Measurements from ENCODE around the gene SSBP1.
"Not testable (repeated sequence)": the region's sequence is repeated elsewhere in the genome, so short reads cannot be mapped to it uniquely, and the experiment has no call there.

Gene SSBP1

GRCh38 chr7:141770083-141770583 lies 32.0 kb downstream of the SSBP1 start:
- not testable (repeated sequence) for DNase-seq (ENCODE audit: low read depth in 2 of 2)

DNA sequence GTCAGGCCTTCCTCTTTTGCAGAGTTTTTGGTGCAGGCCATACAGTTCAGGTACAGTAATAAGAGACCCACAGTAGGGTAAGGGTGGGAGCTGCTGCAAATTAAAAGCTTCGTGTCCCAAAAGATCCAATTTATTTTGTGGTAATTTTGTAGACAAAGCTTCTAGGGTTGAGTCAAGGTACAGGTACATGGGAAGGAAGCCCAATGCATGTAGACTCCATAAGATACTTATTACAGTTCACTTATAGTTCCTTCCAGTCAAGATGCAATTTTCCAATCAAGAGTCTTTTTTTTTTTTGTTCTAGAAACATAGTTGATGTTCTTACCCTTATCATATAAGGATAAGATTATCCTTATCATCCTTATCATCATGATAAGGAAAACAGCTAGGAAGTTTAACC lies 38.2 kb downstream of the SSBP1 start, which contains the start of gene TAS2R4:
TAS2R4 (plus strand) TSS at position 301 of the 400 bp plus-strand sequence. CDS start 1,815 bp downstream, outside the sequence.
- DNase-seq (ENCODE audit: low read depth in 2 of 2) = no peak

DNA sequence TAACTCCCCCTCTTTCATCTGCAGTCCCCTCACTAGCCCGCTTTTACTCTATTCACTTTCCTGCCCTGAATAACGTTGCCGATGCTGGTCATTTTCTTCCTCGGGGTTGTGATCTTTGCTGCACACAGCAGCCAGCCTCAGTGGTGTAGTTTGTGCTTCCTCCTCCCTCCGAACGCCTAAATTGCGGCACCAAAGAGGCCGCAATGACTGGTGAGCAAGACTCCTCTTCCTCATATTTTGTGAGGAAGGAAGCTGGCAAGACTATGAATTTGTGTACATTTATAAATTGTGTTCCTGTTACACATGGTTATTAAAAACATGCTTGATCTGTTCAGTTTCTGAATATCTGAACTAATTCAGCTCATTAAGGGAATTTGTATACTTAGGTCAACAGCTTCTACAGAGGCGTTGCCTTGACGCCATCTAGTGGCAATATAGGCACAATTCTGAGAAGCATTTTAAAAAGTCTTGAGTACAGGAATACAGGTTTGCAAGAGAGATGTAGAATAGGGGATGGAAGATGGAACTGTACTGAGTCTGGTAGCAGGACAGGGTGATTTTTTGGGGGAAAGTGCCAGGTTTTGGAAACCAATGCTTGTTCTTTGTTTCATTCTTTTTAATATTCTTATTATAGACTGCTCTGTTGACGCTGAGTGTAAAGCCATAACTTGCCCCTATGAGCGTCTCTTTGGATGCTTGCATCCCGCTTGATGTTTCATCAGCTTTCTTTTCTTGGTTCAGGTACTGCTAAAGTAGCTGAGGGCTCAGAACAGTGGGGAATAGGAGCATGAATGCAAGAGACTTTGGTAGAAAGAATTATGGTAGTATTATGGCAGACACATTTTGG lies 47.8 kb downstream of the SSBP1 start:
- peak; percentile 2 to 6 for DNase-seq (ENCODE audit: low read depth in 2 of 2)

DNA sequence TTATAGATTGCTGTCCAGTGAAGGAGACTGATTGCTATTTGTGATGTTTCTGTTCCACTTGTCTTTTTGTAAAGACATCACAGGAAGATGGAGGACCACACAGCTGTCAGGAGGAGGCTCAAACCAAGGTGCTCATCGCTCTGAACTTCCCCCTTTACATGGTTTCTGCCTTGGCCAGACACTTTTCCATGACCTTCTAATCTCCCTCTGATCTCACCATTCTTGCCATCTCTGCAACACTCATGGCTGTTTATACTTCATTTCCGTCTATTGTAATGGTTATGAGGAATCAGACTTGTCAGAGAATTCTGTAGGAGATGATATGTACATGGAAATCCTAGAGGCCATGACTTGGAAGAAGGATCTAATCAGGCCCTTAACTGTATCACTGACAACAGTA lies 50.1 kb downstream of the SSBP1 start:
- DNase-seq (ENCODE audit: low read depth in 2 of 2) = no peak

DNA sequence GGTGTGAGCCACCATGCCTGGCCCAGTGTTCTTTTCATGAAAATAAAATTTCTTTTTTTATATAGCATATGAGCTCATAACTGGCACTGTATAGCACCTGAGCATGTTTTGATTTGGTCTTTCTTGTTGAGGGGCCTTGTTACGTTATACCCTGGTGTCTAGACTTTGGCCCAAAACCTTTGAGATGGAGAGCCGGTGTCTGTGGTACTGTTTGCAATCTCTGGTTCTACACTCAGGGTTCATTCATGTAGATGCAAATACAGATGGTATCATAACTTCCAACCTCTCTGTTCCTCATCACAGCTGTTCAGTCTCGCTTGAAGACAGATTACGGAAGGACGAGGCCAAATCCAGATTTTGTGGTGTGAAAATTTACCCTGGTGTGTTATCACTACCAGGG lies 51.8 kb downstream of the SSBP1 start, which contains the start of gene TAS2R5:
TAS2R5 (plus strand) TSS at position 301 of the 400 bp plus-strand sequence. CDS start 145 bp downstream, outside the sequence.
- no peak for DNase-seq (ENCODE audit: low read depth in 2 of 2)

DNA sequence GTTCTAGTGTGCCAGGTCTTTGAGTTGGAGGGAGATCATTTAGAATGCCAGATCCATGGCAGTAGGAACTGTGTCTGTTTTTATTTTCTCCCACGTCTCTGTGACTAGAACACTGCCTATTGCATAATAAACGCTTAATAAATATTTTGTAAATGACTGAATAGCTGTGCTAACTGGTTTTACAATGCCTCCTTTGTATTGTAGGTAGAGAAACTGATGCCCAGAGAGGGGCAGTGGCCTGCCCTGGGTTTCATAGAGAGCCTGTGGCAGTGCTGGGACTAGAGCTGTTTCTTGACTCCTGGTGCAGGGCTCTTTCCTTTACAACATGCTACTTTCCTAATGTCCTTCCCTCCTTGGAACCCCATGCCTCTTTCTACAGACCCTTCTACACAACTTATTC lies 54.4 kb downstream of the SSBP1 start:
- DNase-seq (ENCODE audit: low read depth in 2 of 2) = no peak

All from fibroblast of skin of left biceps (primary cell).